ENCODE measurements around the gene RNF5. TPM values are rescaled to one million over a fixed set of nuclear protein-coding genes. Genes with fewer than 3 reads are reported as not detected.

The RNF5 gene, protein sequence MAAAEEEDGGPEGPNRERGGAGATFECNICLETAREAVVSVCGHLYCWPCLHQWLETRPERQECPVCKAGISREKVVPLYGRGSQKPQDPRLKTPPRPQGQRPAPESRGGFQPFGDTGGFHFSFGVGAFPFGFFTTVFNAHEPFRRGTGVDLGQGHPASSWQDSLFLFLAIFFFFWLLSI
- 18.8 and 28.1 TPM in 2 replicates for total RNA-seq (2012; rRNA removed)
- 34.1 and 41.4 TPM in 2 replicates for polyA plus RNA-seq (2012; rRNA removed)
- polyA plus RNA-seq (2012; cell fraction: cytosol; rRNA removed) = 33.4 and 41.0 TPM in 2 replicates
- 16.1 and 29.7 TPM in 2 replicates for polyA plus RNA-seq (2012; cell fraction: nucleus; rRNA removed; ENCODE audit: low replicate concordance)
- Bru-seq, nascent RNA = percentile 66 among the genes with signal in this experiment
- BruChase-seq, experiment 1, labeled RNA remaining after a 6-hour chase = percentile 72 among the genes with signal in this experiment
- BruChase-seq, experiment 2, labeled RNA remaining after a 2-hour chase = percentile 71 among the genes with signal in this experiment
- long read RNA-seq, partial matches to known transcripts = 1 of 1 reads
- long read RNA-seq, other reads (novel, unspliced or antisense) = 0 of 1 reads

- intact Hi-C loops (cut with micrococcal nuclease) = loop anchor here (2.0 to 5.0 kb wide), 2 partner anchors 25 to 61 kb away; no protein-coding TSS in a partner anchor
- H3K4me1 ChIP-seq (ENCODE audit: control insufficient read depth, insufficient read depth, low read length) = peaks cover 5% of the 10 kb centered on the region
- TF ChIP-seq NFE2L2 (IDR thresholded peaks at IDR 0.05; ENCODE audit: low read depth, low read length) (0 out of 2 replicates have a peak, but pooled peaks have one; percentile 29), MXI1 (IDR thresholded peaks at IDR 0.05; ENCODE audit: borderline replicate concordance, low read depth, low read length) (peak; percentile 35; the same call in 1 of the 2 replicates), RAD21 (IDR thresholded peaks at IDR 0.05; ENCODE audit: low read length) (no peak), FOS (IDR thresholded peaks at IDR 0.05; ENCODE audit: low read depth, low read length) (peak; percentile 44; the same call in 1 of the 2 replicates), POLR2A (IDR thresholded peaks at IDR 0.05; ENCODE audit: low read depth, low read length) (peak; percentile 23; the same call in 1 of the 2 replicates), SMC3 (IDR thresholded peaks at IDR 0.05; ENCODE audit: low read depth, low read length) (no peak), CHD1 (IDR thresholded peaks at IDR 0.05; ENCODE audit: low read depth, low read length) (no peak), CEBPB (IDR thresholded peaks at IDR 0.05; ENCODE audit: low read depth, low read length) (peak; percentile 71), ELK1 (IDR thresholded peaks at IDR 0.05; ENCODE audit: borderline replicate concordance, low read depth, low read length) (no peak), MAZ (IDR thresholded peaks at IDR 0.05; ENCODE audit: borderline replicate concordance, low read depth, low read length) (peak; percentile 27; the same call in 1 of the 2 replicates), RCOR1 (IDR thresholded peaks at IDR 0.05; ENCODE audit: insufficient replicate concordance, low read length) (no peak)
- TF ChIP-seq, protein P1, sequence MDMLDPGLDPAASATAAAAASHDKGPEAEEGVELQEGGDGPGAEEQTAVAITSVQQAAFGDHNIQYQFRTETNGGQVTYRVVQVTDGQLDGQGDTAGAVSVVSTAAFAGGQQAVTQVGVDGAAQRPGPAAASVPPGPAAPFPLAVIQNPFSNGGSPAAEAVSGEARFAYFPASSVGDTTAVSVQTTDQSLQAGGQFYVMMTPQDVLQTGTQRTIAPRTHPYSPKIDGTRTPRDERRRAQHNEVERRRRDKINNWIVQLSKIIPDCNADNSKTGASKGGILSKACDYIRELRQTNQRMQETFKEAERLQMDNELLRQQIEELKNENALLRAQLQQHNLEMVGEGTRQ (IDR thresholded peaks at IDR 0.05; ENCODE audit: low read depth, low read length) = 0 out of 2 replicates have a peak, but pooled peaks have one; percentile 11
Observed at GRCh38 chr6:32177788-32178546, at the start of gene RNF5. Gene RNF5 (plus strand): TSS chr6:32178405. CDS start chr6:32178512, 107 bp downstream.

More at GRCh38 chr6:32177788-32178546, at the start of gene RNF5:
- peaks cover 11% of the 10 kb centered on the region; the same call in 1 of the 2 replicates for H3K36me3 ChIP-seq (ENCODE audit: control insufficient read depth, insufficient read depth, low read length)
- H3K9ac ChIP-seq (ENCODE audit: low read depth, low read length) = peak within 1 kb of the TSS; percentile 92
- dilution Hi-C loops (cut with HindIII; ENCODE audit: low sequenced_read_pairs, unreplicated experiment) = no loop called here
- H3K9me3 ChIP-seq (ENCODE audit: control insufficient read depth, insufficient read depth, low read length) = no peaks in the 10 kb centered on the region
- POLR2A ChIA-PET (ENCODE audit: unreplicated experiment) = interaction anchor here (0.6 to 1.4 kb wide), 5 partner anchors 10 to 19 kb away, joined by 3 to 6 read pairs (median 4); no protein-coding TSS in a partner anchor
- ATAC-seq (ENCODE audit: low read depth) = peak; percentile 78
- peak within 1 kb of the TSS; percentile 85 for H4K91ac ChIP-seq (ENCODE audit: insufficient read depth, low read depth, low read length)
- 0% methylated on average over 9 of the region's 33 CpGs; no CpG with 5 or more reads in 1 of the 2 experiments for WGBS, 2 experiments (ENCODE audit: extremely low coverage in 2 of 2, insufficient read length in 1 of 2)
- peak within 1 kb of the TSS; percentile 77 for H4K5ac ChIP-seq (ENCODE audit: low read depth, low read length)
- peaks cover 25% of the 10 kb centered on the region for H3K9me1 ChIP-seq (ENCODE audit: insufficient read depth, low read length)
- H3K56ac ChIP-seq (ENCODE audit: extremely low read depth, insufficient read depth, low read length) = peak within 1 kb of the TSS; percentile 91
- peak within 1 kb of the TSS; percentile 58 to 89 for H4K8ac ChIP-seq (ENCODE audit: low read depth in 2 of 2, low read length in 2 of 2)
- in situ Hi-C loops (cut with MboI; ENCODE audit: low sequenced_read_pairs) = loop anchor here (10.0 to 25.0 kb wide), 2 partner anchors 203 to 784 kb away; partner anchors contain the start of genes BRD2, DXO and HLA-DMA
- H2AK5ac ChIP-seq (ENCODE audit: low read depth, low read length) = peak within 1 kb of the TSS; percentile 94
- no peaks in the 10 kb centered on the region for H3K27me3 ChIP-seq (ENCODE audit: control insufficient read depth, insufficient read depth, low read length)
- CTCF ChIA-PET = interaction anchor here (0.6 to 0.7 kb wide), 2 partner anchors 63 to 609 kb away, joined by 3 read pairs; no protein-coding TSS in a partner anchor
- H3K27ac ChIP-seq (ENCODE audit: insufficient read depth, low read length) = peak within 1 kb of the TSS; percentile 74
- H3K23ac ChIP-seq (ENCODE audit: low read depth, low read length) = peak within 1 kb of the TSS; percentile 88
- H3K4me2 ChIP-seq (ENCODE audit: low read depth, low read length) = peak within 1 kb of the TSS; percentile 99
- peaks cover 3% of the 10 kb centered on the region; the same call in 1 of the 2 replicates for H4K20me1 ChIP-seq (ENCODE audit: insufficient read depth, low read length)
- peak within 1 kb of the TSS; percentile 92 for H3K4ac ChIP-seq (ENCODE audit: low read depth, low read length)
- peak within 1 kb of the TSS; percentile 65 for H3K4me3 ChIP-seq (ENCODE audit: insufficient read depth, low read depth, low read length)
- peak within 1 kb of the TSS; percentile 70 for H3K18ac ChIP-seq (ENCODE audit: low read depth, low read length)
- H3K14ac ChIP-seq (replicated peaks; ENCODE audit: low read depth, low read length) = peak within 1 kb of the TSS; percentile 95
- peak within 1 kb of the TSS; percentile 65 for H2BK120ac ChIP-seq (ENCODE audit: low read depth, low read length)
- DNase-seq = peak; percentile 100
- peak within 1 kb of the TSS; percentile 92 for H2AK9ac ChIP-seq (replicated peaks; ENCODE audit: low read depth, low read length, poor library complexity)
- H2BK20ac ChIP-seq (ENCODE audit: low read depth, low read length) = no peak within 1 kb of the TSS; the same call in none of the 2 replicates
- BruUV-seq (replicated peaks) = no TSS peak
- peak within 1 kb of the TSS; percentile 28; the same call in 2 of the 3 replicates for H2BK15ac ChIP-seq (ENCODE audit: low read depth, low read length)
- peak within 1 kb of the TSS; percentile 90 for H2BK5ac ChIP-seq (ENCODE audit: low read depth, low read length, poor library complexity, severe bottlenecking)
- H2AFZ ChIP-seq (replicated peaks; ENCODE audit: low read length, poor library complexity) = peak within 1 kb of the TSS; percentile 85
- peaks cover 29 to 57% of the 10 kb centered on the region in 2 experiments for H3K79me1 ChIP-seq (ENCODE audit: low read depth in 1 of 2, low read length in 2 of 2)

Measured in IMR-90 (cell line).